ENCODE results near the gene ISLR2.

Gene ISLR2

GRCh38 chr15:74128785-74129585 is 1.4 kb upstream of the ISLR2 start:
- DNase-seq (ENCODE audit: low read depth, low spot score): no peak

- DNase-seq (ENCODE audit: low read depth, low spot score): no peak
Observed at GRCh38 chr15:74129586-74130154, 716 bp upstream of the ISLR2 start.

GRCh38 chr15:74130849-74131627 is 652 bp downstream of the ISLR2 start:
- DNase-seq (ENCODE audit: low read depth, low spot score): no peak

- DNase-seq (ENCODE audit: low read depth, low spot score): no peak
Observed at GRCh38 chr15:74131628-74132413, 1.4 kb downstream of the ISLR2 start.

GRCh38 chr15:74132681-74133651 is 2.6 kb downstream of the ISLR2 start:
- DNase-seq (ENCODE audit: low read depth, low spot score): no peak

- no peak for DNase-seq (ENCODE audit: low read depth, low spot score)
Observed at GRCh38 chr15:74133694-74134386, 3.5 kb downstream of the ISLR2 start.

GRCh38 chr15:74134387-74135027 is 4.1 kb downstream of the ISLR2 start:
- no peak for DNase-seq (ENCODE audit: low read depth, low spot score)

- DNase-seq (ENCODE audit: low read depth, low spot score): no peak
Observed at GRCh38 chr15:74135041-74135565, 4.7 kb downstream of the ISLR2 start.

GRCh38 chr15:74136540-74136813 is 6.1 kb downstream of the ISLR2 start:
- no peak for DNase-seq (ENCODE audit: low read depth, low spot score)

GRCh38 chr15:74136814-74137536 is 6.6 kb downstream of the ISLR2 start:
- no peak for DNase-seq (ENCODE audit: low read depth, low spot score)

GRCh38 chr15:74137537-74137894 is 7.1 kb downstream of the ISLR2 start:
- DNase-seq (ENCODE audit: low read depth, low spot score): no peak

GRCh38 chr15:74138642-74139041 is 8.3 kb downstream of the ISLR2 start:
- DNase-seq (ENCODE audit: low read depth, low spot score): no peak

GRCh38 chr15:74141591-74141990 is 11.2 kb downstream of the ISLR2 start:
- no peak for DNase-seq (ENCODE audit: low read depth, low spot score)

- DNase-seq (ENCODE audit: low read depth, low spot score): no peak
Observed at GRCh38 chr15:74144153-74144775, 13.9 kb downstream of the ISLR2 start.

- no peak for DNase-seq (ENCODE audit: low read depth, low spot score)
Observed at GRCh38 chr15:74146277-74146800, 16.0 kb downstream of the ISLR2 start.

GRCh38 chr15:74147051-74147450 is 16.7 kb downstream of the ISLR2 start:
- DNase-seq (ENCODE audit: low read depth, low spot score): no peak

- DNase-seq (ENCODE audit: low read depth, low spot score): no peak
Observed at GRCh38 chr15:74155766-74156417, 25.5 kb downstream of the ISLR2 start.

All from brain pericyte (primary cell).